Peyer's patch (tissue), 4 donors: ENCODE results near the gene DNAJB9.

Experiments used
- POLR2A ChIP-seq, 2 donors: fragments of 450-650 bp; IDR thresholded peaks; one replicate each; pipeline ENCODE4 v1.5.1; 2017; ENCODE audit warnings: antibody characterized with exemption in 2 of 2, mild to moderate bottlenecking in 2 of 2, moderate library complexity in 2 of 2
- TF ChIP-seq, protein P1 (sequence below), 6 experiments: fragments of 450-650 bp in 4 of 6; fragments of 200-600 bp in 2 of 6; sonication (generic) in 1 of 6; IDR thresholded peaks; one replicate each; pipeline ENCODE4 v1.5.1; 2017 to 2019; ENCODE audit warnings: antibody characterized with exemption in 6 of 6, mild to moderate bottlenecking in 3 of 6, moderate library complexity in 1 of 6

GRCh38 chr7:108609643-108610042 is 40.0 kb downstream of the DNAJB9 start:
- TF ChIP-seq, protein P1, sequence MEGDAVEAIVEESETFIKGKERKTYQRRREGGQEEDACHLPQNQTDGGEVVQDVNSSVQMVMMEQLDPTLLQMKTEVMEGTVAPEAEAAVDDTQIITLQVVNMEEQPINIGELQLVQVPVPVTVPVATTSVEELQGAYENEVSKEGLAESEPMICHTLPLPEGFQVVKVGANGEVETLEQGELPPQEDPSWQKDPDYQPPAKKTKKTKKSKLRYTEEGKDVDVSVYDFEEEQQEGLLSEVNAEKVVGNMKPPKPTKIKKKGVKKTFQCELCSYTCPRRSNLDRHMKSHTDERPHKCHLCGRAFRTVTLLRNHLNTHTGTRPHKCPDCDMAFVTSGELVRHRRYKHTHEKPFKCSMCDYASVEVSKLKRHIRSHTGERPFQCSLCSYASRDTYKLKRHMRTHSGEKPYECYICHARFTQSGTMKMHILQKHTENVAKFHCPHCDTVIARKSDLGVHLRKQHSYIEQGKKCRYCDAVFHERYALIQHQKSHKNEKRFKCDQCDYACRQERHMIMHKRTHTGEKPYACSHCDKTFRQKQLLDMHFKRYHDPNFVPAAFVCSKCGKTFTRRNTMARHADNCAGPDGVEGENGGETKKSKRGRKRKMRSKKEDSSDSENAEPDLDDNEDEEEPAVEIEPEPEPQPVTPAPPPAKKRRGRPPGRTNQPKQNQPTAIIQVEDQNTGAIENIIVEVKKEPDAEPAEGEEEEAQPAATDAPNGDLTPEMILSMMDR (IDR thresholded peaks at IDR 0.05): no peak
- no peak for TF ChIP-seq POLR2A (IDR thresholded peaks at IDR 0.05)
